ENCODE measurements around the gene PEF1. TPM values are rescaled to one million over a fixed set of nuclear protein-coding genes. Genes with fewer than 3 reads are reported as not detected.

PEF1 gene
- total RNA-seq, 2 experiments from 2014 or later, result 56.1 to 67.7 TPM

DNA sequence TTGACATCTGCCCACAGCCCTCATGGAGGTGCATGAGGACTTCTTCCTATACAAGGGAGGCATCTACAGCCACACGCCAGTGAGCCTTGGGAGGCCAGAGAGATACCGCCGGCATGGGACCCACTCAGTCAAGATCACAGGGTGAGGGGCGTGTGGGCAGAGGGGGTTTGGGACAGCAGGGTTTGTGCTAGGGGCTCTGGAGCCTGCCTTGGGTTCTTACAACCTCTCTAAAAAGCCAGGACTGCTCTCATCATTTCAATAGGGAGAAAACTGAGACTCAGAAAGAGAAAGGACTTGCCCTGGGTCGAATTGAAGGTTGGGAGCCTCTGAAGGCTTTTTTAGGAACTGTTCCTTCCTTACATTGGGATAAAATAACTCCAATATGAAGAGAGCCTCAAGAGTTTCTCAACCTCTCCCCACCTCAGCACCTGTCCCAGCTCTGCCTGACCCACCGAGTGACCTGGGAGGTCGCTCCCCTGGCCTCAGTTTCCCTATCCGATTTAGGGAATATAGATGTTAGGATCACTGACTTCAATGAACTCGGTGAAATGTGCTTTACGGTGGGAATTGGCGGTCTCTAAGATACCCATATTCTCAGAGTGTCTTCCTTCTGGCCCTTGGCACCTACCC, 58.8 kb downstream of the PEF1 start:
- BruUV-seq (replicated peaks), result no TSS peak
- no peak overlapping the region for H3K4me3 ChIP-seq (ENCODE audit: low read depth, low read length, poor library complexity, severe bottlenecking)
- no peak overlapping the region for H3K27ac ChIP-seq (ENCODE audit: low read depth, low read length, poor library complexity, severe bottlenecking)
- no peaks in the 10 kb centered on the region for H3K9me3 ChIP-seq (ENCODE audit: low read length)
- TF ChIP-seq EZH2phosphoT487 (IDR thresholded peaks at IDR 0.05; ENCODE audit: borderline replicate concordance, low read depth, low read length), result no peak
- TF ChIP-seq, protein P1, sequence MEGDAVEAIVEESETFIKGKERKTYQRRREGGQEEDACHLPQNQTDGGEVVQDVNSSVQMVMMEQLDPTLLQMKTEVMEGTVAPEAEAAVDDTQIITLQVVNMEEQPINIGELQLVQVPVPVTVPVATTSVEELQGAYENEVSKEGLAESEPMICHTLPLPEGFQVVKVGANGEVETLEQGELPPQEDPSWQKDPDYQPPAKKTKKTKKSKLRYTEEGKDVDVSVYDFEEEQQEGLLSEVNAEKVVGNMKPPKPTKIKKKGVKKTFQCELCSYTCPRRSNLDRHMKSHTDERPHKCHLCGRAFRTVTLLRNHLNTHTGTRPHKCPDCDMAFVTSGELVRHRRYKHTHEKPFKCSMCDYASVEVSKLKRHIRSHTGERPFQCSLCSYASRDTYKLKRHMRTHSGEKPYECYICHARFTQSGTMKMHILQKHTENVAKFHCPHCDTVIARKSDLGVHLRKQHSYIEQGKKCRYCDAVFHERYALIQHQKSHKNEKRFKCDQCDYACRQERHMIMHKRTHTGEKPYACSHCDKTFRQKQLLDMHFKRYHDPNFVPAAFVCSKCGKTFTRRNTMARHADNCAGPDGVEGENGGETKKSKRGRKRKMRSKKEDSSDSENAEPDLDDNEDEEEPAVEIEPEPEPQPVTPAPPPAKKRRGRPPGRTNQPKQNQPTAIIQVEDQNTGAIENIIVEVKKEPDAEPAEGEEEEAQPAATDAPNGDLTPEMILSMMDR (conservative IDR thresholded peaks at IDR 0.05; ENCODE audit: low read length), result no peak
- no peak for DNase-seq (ENCODE audit: low spot score)
- no peaks in the 10 kb centered on the region for H3K4me1 ChIP-seq (ENCODE audit: insufficient read depth, low read length, poor library complexity, severe bottlenecking)
- no peaks in the 10 kb centered on the region for H3K36me3 ChIP-seq (ENCODE audit: insufficient read depth, low read length)
- ChIA-PET CTCF (ENCODE audit: unreplicated experiment) (no interaction called here), POLR2A (no interaction called here)
- no peaks in the 10 kb centered on the region for H4K20me1 ChIP-seq (ENCODE audit: insufficient read depth, low read length)
- H2AFZ ChIP-seq (ENCODE audit: low read length), result no peak overlapping the region
- no peaks in the 10 kb centered on the region for H3K79me2 ChIP-seq (ENCODE audit: insufficient read depth, low read depth, low read length)
- no peaks in the 10 kb centered on the region for H3K9me2 ChIP-seq (ENCODE audit: insufficient read depth, low read length)
- no peak overlapping the region for H3K4me2 ChIP-seq (ENCODE audit: low read length)
- intact Hi-C loops (cut with micrococcal nuclease; ENCODE audit: unreplicated experiment), result no loop called here

GRCh38 chr1:31584869-31585735, 59.6 kb downstream of the PEF1 start:
- no peaks in the 10 kb centered on the region for H3K36me3 ChIP-seq (ENCODE audit: insufficient read depth, low read length)
- no peaks in the 10 kb centered on the region for H4K20me1 ChIP-seq (ENCODE audit: insufficient read depth, low read length)
- TF ChIP-seq EZH2phosphoT487 (IDR thresholded peaks at IDR 0.05; ENCODE audit: borderline replicate concordance, low read depth, low read length), result no peak
- TF ChIP-seq, protein P1 (conservative IDR thresholded peaks at IDR 0.05; ENCODE audit: low read length), result no peak
- BruUV-seq (replicated peaks), result no TSS peak
- H3K4me1 ChIP-seq (ENCODE audit: insufficient read depth, low read length, poor library complexity, severe bottlenecking), result no peaks in the 10 kb centered on the region
- no peaks in the 10 kb centered on the region for H3K9me2 ChIP-seq (ENCODE audit: insufficient read depth, low read length)
- H3K79me2 ChIP-seq (ENCODE audit: insufficient read depth, low read depth, low read length), result no peaks in the 10 kb centered on the region
- no peaks in the 10 kb centered on the region for H3K9me3 ChIP-seq (ENCODE audit: low read length)
- intact Hi-C loops (cut with micrococcal nuclease; ENCODE audit: unreplicated experiment), result no loop called here
- H3K4me3 ChIP-seq (ENCODE audit: low read depth, low read length, poor library complexity, severe bottlenecking), result no peak overlapping the region
- no peak for DNase-seq (ENCODE audit: low spot score)
- H2AFZ ChIP-seq (ENCODE audit: low read length), result no peak overlapping the region
- ChIA-PET POLR2A (no interaction called here), CTCF (ENCODE audit: unreplicated experiment) (interaction anchor here (0.7 kb wide), 1 partner anchor 77 kb away, joined by 5 read pairs; no protein-coding TSS in a partner anchor)
- H3K4me2 ChIP-seq (ENCODE audit: low read length), result no peak overlapping the region
- no peak overlapping the region for H3K27ac ChIP-seq (ENCODE audit: low read depth, low read length, poor library complexity, severe bottlenecking)

All from OCI-LY7 (cell line).